HG03469 (cell line): ENCODE results near the gene HMCN1.

Experiments used
- ATAC-seq: cut with Tn5 transposase; IDR thresholded peaks from one replicate; pipeline ENCODE4 v1.9.1; 2021; ENCODE audit warnings: mild to moderate bottlenecking, moderate library complexity, moderate number of reproducible peaks; ENCODE audit not compliant: unreplicated experiment

The HMCN1 gene

DNA sequence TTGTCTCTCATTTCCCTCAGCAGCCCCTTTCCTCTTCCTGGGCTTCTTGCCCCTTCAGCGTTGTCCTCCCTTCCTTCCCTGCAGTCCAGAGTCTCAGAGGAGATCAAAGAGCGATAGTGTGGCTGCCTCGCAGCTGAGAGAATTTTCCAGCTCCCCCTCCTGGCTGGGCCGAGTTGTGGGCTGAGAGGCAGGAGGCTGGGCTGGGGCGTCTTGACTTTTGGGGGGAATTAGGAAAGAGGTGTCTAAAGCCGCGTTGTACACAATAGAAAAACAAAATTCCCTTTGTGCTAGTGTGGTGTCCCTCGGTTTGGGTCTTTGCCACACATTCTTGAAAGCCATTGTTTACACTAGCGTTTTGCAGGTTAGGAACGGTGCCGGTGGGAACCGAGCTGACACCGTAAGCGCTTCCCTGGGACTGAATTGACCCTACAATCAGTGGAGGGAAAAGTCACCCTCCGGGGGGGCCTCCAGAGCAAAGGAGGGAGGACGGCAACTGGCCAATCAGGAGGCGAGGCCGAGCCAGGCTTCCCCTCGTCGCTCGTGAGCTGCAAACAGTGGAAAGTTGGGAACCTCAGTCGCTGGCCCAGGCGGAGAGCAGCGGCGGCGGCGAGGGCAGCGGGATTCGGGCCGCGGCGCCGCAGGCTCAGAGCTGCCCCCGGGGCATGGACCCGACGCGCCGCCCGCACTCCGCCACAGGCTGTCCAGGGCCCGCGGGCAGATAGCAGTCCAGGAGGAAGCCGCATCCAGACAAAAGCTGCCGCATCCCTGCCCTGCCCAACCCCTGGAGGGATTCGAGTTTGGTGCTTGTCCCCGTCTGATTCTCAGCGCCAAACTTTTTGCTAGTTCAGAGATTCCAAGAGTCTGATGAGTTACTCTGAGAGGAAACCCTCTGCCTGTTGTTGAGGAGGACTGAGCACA is at the start of gene HMCN1:
Gene HMCN1, plus strand, starts transcription at position 574 of the 918 bp plus-strand sequence. CDS start 389 bp downstream, outside the sequence.
- no peak for ATAC-seq

DNA sequence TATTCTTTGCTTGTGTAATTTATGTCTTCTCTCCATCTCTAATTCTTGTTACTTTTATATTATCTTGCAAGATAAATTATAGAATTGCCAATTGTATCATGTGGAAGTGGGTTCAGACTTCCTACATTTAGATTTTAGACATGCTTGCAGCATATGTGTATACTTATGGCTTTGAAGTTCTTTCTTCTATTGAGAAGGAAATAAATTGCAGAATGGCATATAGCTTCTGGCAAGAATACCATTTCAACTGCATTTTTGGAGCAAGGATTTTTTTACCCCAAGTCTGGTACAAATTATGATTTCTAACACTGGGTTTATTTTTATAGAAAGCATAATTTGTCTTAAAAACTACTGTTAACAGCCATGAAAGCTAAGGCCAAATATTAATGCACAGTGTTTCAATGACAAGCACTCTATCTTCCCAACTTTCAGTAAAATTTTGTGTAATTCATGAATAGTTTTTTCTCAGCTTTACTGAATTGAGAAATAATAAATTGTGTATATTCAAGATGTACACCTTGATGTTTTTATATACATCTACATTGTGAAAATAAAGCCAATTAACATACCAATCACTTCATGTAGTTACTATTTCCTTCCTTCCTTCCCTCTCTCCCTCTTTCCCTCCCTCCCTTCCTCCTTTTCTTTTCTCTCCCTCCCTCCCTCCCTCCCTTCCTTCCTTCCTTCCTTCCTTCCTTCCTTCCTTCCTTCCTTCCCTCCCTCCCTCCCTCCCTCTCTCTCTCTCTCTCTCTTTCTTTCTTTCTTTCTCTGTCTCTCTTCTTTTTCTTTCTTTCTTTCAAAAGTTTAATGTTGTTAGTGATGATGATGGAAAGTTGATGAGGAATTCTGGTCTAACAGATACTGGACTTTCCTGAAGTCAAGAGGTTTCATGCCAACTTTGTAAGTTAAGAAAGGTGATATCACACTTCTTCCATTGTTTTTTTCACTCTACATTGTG is 47.1 kb upstream of the HMCN1 start:
- ATAC-seq, result no peak

DNA sequence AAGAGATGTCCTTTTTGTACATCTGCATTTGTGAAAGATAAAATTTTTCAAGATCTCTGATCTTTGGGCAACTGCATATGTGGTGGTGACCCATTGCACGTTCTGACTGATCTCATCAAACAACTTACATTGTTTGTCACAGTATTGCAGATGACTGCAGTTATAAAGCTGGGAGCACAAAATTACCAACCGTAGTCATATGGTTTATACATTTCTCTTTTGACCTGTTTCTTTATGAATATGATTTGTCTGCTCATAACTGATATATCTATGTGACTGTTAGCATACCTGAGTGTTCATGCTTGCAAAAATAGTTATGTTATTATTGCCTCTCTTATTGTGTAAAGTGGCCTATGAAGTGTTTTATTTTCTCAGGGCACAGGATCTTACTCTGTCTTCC is 43.7 kb upstream of the HMCN1 start:
- no peak for ATAC-seq

DNA sequence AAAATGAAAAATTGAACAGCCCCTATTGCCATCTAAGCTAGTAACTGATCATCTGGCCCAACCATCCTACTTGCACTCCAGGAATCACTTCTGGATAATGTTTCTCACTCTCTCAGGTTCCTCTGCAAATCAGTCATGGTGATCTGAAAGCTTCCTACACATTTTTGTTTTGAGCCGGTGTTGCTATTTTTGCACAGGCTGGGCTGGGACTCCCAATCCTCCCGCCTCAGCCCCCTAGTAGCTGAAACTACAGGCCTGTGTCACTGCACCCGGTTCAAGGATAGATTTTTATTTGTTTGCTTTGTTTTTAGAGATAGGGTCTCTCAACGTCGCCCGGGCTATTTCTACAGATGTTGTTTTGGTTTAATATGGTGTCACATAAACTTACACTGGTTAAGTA is 40.5 kb upstream of the HMCN1 start:
- ATAC-seq, result peak; percentile 3

GRCh38 chr1:185694081-185694480 is 40.1 kb upstream of the HMCN1 start:
- peak; percentile 78 for ATAC-seq

GRCh38 chr1:185695299-185695698 is 38.9 kb upstream of the HMCN1 start:
- no peak for ATAC-seq

GRCh38 chr1:185696422-185697150 is 37.6 kb upstream of the HMCN1 start:
- ATAC-seq, result no peak

- ATAC-seq, result no peak
These were observed 34.3 kb upstream of the HMCN1 start for GRCh38 chr1:185699874-185700273.

DNA sequence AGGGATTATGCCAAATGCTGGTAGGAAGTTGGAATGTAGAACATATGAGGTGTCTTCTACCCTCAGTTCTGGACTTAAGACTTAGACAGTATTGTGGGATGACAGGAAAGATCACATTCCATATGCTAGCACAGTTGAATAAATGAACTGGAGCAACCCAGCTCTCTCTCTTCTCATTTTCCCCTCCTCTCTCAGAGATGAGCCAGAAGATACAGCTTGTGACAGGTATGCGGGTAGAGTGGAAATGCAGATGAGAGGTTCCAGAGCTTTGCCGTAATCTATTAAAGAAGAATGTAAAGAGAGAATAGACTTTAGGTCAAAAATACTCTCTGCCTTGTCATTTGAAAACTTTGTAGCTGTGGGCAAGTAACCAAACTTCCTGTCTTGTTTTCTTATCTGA is 32.5 kb upstream of the HMCN1 start:
- ATAC-seq, result no peak

DNA sequence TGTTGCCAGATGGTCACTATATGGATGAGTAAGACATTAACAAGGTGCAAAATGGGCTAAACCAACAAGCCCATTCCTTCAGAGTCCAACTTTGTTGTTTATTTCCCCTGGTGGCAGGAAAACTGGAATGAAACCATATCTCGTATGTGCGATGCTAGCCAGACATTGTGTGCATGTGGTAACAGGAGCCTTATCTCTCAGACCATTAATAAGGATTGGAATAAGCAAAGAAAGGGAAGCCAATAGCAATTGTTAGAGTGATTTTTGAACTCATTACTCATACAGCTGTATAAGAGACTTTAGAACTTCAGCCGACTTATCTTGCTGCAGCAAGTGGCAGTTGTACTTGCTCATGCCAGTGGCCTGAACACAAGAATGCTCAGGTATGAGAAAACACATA is 30.0 kb upstream of the HMCN1 start:
- ATAC-seq, result no peak

GRCh38 chr1:185716095-185716494 is 18.1 kb upstream of the HMCN1 start:
- no peak for ATAC-seq

- ATAC-seq, result no peak
These were observed 15.2 kb upstream of the HMCN1 start for GRCh38 chr1:185719021-185719420.

DNA sequence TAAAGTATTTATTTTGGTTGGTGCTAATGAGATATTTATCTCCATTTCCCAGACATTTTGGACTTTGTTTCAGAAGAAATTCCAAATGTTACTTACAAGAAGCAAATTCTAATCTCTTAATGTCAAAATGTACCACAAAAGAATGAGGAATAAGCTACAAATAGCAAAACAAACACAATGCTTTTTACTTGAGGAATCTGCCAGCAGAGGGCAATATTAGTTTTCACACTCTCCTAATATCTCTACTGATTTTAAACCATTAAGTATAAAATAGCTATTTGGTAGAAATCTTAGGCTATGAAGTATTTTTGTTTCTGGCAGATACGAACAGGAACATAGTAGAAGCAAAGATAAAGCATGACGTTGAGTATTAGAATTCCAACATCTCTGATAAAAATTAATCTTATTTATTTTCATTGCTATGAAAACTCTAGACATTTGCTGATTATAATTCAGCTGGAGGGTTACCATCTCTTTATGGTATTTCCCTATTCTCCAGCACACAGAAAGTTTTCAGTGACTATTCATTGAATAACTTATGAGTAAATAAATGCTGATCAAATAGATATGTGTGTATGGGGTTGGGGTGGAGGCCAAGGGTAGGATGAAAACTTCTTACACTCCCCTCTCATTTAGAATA is 13.4 kb upstream of the HMCN1 start:
- no peak for ATAC-seq

- ATAC-seq, result no peak
These were observed 12.6 kb upstream of the HMCN1 start for GRCh38 chr1:185721553-185721952.

GRCh38 chr1:185722098-185722497 is 12.1 kb upstream of the HMCN1 start:
- ATAC-seq, result no peak

GRCh38 chr1:185727726-185728125 is 6.5 kb upstream of the HMCN1 start:
- ATAC-seq, result no peak

DNA sequence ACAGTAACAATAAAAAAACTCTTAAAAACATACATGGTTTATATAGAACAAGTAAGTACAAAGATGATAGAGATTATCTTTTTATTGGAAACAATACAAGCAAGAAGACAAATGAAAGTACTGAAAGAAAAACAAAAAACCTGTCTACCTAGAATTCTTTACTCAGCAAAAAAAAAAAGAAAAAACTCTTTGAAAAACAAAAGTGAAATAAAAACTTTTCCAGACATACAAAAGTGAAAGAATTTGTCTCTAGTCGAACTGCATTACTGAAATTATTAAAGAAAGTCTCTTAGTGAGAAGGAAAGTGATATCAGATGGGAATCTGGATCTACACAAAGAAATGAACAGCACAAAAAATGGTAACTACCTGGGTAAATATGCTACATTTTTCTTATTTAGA is 2.7 kb upstream of the HMCN1 start:
- no peak for ATAC-seq

- no peak for ATAC-seq
These were observed 1.2 kb upstream of the HMCN1 start for GRCh38 chr1:185732951-185733350.

GRCh38 chr1:185734929-185735700 is 924 bp downstream of the HMCN1 start:
- ATAC-seq, result no peak

DNA sequence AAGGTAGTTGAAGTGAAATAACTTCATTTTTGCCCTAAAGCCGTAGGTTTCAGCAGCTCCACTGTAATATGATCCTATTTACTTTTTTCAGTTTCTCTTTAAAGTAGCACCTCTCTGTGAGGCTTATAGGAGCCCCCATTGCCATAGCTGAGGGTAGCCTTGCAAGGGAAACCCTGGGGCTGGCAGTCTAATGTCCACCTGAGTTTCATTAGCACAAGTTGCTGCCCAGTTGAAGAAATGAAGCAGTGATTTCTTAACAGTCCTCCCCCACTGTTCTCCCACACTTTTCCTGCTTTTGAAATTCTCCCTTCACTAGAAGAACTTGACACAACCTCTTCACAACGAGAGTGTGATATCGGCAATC is 1.5 kb downstream of the HMCN1 start:
- ATAC-seq, result no peak
